GM23248 (cell line): Measurements from ENCODE around the gene PTPRD.

ENCODE experiments used
- EZH2 ChIP-seq: fragments of 200-600 bp; sonication (generic); IDR thresholded peaks from 2 replicates; pipeline ENCODE4 v1.6.1; 2018; ENCODE audit warnings: antibody characterized with exemption, mild to moderate bottlenecking; ENCODE audit not compliant: insufficient read depth, poor library complexity, severe bottlenecking
- EZH2phosphoT487 ChIP-seq: fragments of 200-600 bp; sonication (generic); IDR thresholded peaks from 2 replicates; pipeline ENCODE4 v1.6.1; 2018; ENCODE audit warnings: antibody characterized with exemption, moderate library complexity, mild to moderate bottlenecking, low read depth; ENCODE audit not compliant: insufficient read depth

DNA sequence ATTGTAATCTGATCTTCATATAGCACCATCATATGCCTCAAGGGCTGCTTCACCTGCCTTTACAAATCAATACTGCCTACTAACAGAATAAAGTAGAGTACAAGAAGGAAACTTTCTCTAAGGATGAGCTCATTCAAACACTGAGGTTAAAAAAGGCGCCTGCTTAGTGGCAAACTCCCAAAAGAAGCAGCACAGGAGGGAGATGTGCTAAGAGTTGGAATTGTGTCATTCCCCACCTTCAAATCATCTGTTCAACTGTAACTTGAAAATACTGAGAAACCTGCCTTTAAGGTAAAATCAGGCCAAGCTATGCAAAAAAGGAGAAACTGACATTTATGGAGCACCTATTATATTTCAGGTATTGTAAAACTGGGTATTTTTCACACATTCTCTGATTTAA lies 560.6 kb downstream of the PTPRD start:
- TF ChIP-seq EZH2, result no peak
- no peak for TF ChIP-seq EZH2phosphoT487
